ENCODE results near the gene IL20RA. TPM values are rescaled to one million over a fixed set of nuclear protein-coding genes. Genes with fewer than 3 reads are reported as not detected.
"Not testable (repeated sequence)": the region's sequence is repeated elsewhere in the genome, so short reads cannot be mapped to it uniquely, and the experiment has no call there.

Gene IL20RA
- total RNA-seq, 6 experiments from 2014 or later, result not detected

DNA sequence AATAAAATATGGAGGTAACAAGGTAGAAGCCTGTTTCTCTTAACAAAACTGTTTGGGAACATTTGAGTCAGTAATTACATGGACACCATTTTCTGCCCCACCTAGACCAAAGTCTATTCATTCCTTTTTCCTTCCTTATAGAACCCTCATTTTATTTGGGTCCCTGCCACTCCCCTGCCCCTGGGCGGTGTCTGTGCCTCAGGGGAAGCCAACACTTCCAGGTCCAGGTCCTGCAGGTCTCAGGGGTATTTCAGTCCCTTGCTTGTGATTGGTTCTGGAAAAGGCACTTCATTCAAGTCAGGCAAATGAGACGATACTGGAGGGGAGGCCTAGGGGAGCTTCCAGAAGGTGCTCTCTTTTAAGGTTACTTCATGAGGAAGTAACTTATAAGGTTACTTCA is 80.4 kb downstream of the IL20RA start:
- DNase-seq, result no peak
- no peak for TF ChIP-seq CTCF (IDR thresholded peaks at IDR 0.05)
- Mint-ChIP-seq H3K36me3 (ENCODE audit: low read depth) (no peaks in the 10 kb centered on the region), H3K4me3 (no peak overlapping the region), H3K27me3 (ENCODE audit: insufficient read depth) (peaks cover 12% of the 10 kb centered on the region), H3K4me1 (ENCODE audit: low read depth) (no peaks in the 10 kb centered on the region), H3K9me3 (no peaks in the 10 kb centered on the region), H3K27ac (no peak overlapping the region)

DNA sequence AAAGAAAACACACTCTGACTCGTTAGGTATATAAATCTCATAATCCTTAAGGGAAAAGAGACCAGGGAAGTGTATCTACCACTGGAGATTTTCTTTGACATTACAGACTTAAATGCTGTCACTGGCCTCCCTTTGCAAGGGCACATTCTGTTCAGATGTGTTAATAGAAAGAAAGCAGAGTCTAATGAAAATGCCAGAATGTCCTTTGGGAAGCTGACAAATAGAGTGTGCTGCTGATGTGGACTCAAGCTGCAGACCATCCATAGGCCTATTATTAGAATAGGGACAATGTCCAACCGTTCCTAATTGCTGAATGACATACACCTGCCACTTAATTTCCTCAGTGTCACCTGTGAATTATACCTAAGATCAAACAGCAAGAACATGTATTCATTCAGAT is 81.5 kb downstream of the IL20RA start:
- no peak overlapping the region for H3K4me3 Mint-ChIP-seq
- peaks cover 12% of the 10 kb centered on the region for H3K27me3 Mint-ChIP-seq (ENCODE audit: insufficient read depth)

DNA sequence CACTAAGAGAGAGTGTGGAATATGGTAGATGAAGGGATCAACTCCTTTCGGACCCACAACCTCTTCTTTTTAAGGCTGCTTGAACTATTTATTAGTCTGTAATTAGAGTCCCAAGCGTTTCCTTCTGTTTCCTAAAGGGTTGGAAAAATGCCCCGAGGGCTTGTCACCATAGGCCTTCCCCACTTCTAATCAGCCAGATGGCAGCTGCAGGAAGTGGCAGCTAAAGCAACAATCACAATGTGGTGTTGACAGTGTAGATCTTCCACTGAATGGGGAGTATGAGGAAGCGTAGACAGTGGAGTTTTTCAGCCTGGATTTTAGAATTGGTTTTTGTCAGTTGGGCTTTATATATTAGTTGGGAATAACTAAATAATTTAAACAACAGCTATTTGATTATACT is 82.1 kb downstream of the IL20RA start:
- H3K9me3 Mint-ChIP-seq, result no peaks in the 10 kb centered on the region
- no peaks in the 10 kb centered on the region for H3K4me1 Mint-ChIP-seq (ENCODE audit: low read depth)
- no peak for DNase-seq
- H3K4me3 Mint-ChIP-seq, result no peak overlapping the region
- H3K27me3 Mint-ChIP-seq (ENCODE audit: insufficient read depth), result peaks cover 12% of the 10 kb centered on the region
- no peaks in the 10 kb centered on the region for H3K36me3 Mint-ChIP-seq (ENCODE audit: low read depth)
- no peak for TF ChIP-seq CTCF (IDR thresholded peaks at IDR 0.05)
- no peak overlapping the region for H3K27ac Mint-ChIP-seq

More for the DNA sequence above, 81.5 kb downstream of the IL20RA start:
- no peak for DNase-seq
- no peaks in the 10 kb centered on the region for H3K36me3 Mint-ChIP-seq (ENCODE audit: low read depth)
- H3K9me3 Mint-ChIP-seq, result no peaks in the 10 kb centered on the region
- no peak for TF ChIP-seq CTCF (IDR thresholded peaks at IDR 0.05)
- no peak overlapping the region for H3K27ac Mint-ChIP-seq
- no peaks in the 10 kb centered on the region for H3K4me1 Mint-ChIP-seq (ENCODE audit: low read depth)

DNA sequence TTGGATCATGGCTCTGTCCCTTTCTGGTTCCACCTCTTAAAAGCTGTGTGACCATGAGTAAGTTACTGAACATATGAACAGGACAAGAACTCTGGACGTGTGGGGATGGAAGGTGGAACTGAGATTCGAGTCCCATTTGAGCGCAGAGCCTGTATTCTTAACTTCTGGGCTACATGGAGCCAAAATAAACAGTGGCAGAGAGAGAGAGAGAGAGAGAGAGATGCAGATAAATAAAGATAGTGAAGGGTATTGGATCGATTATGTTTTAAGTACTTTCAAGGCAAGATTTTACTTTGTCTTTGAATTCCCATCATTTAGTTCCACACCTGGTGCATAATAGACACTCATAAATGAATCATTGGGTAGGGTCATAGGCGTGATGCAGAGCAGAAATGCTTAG is 82.9 kb downstream of the IL20RA start:
- no peak overlapping the region for H3K27ac Mint-ChIP-seq
- H3K27me3 Mint-ChIP-seq (ENCODE audit: insufficient read depth), result peaks cover 12% of the 10 kb centered on the region
- DNase-seq, result no peak
- no peak overlapping the region for H3K4me3 Mint-ChIP-seq
- peaks cover 3% of the 10 kb centered on the region; the same call in 1 of the 2 replicates for H3K4me1 Mint-ChIP-seq (ENCODE audit: low read depth)
- H3K36me3 Mint-ChIP-seq (ENCODE audit: low read depth), result no peaks in the 10 kb centered on the region
- no peaks in the 10 kb centered on the region for H3K9me3 Mint-ChIP-seq
- TF ChIP-seq CTCF (IDR thresholded peaks at IDR 0.05), result no peak

DNA sequence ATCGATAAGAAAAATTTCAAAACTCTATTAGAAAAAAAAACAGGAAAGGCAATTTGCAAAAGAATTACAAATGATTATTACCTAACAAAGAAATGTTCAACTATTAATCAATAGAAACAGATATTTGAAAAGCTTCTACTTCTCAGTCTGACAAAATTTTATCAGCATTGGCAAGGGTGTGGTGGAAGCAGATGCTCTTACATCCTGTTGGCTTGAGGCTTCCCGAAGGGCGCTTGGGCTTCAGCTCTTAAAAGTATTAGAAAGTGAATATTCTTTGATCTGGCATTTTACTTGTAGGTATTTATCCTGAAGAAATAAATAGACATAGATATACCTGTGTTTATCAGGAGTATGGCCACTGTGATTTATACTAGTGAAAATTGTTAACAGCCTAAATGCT is 84.0 kb downstream of the IL20RA start:
- no peak overlapping the region for H3K27ac Mint-ChIP-seq
- TF ChIP-seq CTCF (IDR thresholded peaks at IDR 0.05), result no peak
- H3K27me3 Mint-ChIP-seq (ENCODE audit: insufficient read depth), result peaks cover 12% of the 10 kb centered on the region
- H3K36me3 Mint-ChIP-seq (ENCODE audit: low read depth), result no peaks in the 10 kb centered on the region
- no peak for DNase-seq
- H3K4me3 Mint-ChIP-seq, result no peak overlapping the region
- no peaks in the 10 kb centered on the region for H3K9me3 Mint-ChIP-seq
- peaks cover 6% of the 10 kb centered on the region; the same call in 1 of the 2 replicates for H3K4me1 Mint-ChIP-seq (ENCODE audit: low read depth)

DNA sequence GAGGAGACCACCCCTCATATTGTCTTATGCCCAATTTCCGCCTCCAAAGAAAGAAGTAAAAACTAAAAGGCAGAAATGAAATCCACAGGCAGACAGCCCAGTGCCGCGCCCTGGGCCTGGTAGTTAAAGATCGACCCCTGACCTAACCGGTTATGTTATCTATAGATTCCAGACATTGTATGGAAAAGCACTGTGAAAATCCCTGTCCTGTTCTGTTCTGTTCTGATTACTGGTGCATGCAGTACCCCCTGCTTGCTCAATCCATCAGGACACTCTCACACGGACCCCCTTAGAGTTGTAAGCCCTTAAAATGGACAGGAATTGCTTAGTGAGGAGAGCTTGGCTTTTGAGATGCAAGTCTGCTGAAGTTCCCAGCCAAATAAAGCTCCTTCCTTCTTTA is 84.8 kb downstream of the IL20RA start:
- H3K9me3 Mint-ChIP-seq; H3K4me1 Mint-ChIP-seq (ENCODE audit: low read depth); DNase-seq; H3K4me3 Mint-ChIP-seq; H3K27ac Mint-ChIP-seq; H3K36me3 Mint-ChIP-seq (ENCODE audit: low read depth); H3K27me3 Mint-ChIP-seq (ENCODE audit: insufficient read depth): not testable (repeated sequence)
